Activated CD8-positive, alpha-beta T cell treated with anti-CD3 and anti-CD28 coated beads, Interleukin-2, amount 10 ng/mL, durations not matched to agents 7 days and 5 days (primary cell): ENCODE measurements around the gene MAPKAPK3. TPM values are rescaled to one million over a fixed set of nuclear protein-coding genes. Genes with fewer than 3 reads are reported as not detected.
"Not testable (repeated sequence)": the region's sequence is repeated elsewhere in the genome, so short reads cannot be mapped to it uniquely, and the experiment has no call there.

ENCODE experiments used
- ATAC-seq: fragments of 150-1000 bp; cut with Tn5 transposase; one replicate; pipeline ENCODE4 v1.10.0; 2021; ENCODE audit warnings: moderate library complexity
- CTCF ChIA-PET: fragments of 350-600 bp; sonication (Branson Sonifier 250); formaldehyde crosslinking; loops from one replicate; lab custom pipeline; 2021; ENCODE audit warnings: antibody characterized with exemption; lab: Charles Lee
- POLR2A ChIA-PET: fragments of 350-600 bp; sonication (Branson Sonifier 250); formaldehyde crosslinking; loops from one replicate; lab custom pipeline; 2021; ENCODE audit warnings: antibody characterized with exemption; lab: Charles Lee
- DNase-seq: peaks from one replicate; pipeline ENCODE4 v3.0.0-alpha.2; 2020
- H3K27ac Mint-ChIP-seq: one replicate; pipeline ENCODE4 v1.8.0; 2021; ENCODE audit warnings: mild to moderate bottlenecking, mixed read lengths
- H3K27me3 Mint-ChIP-seq: one replicate; pipeline ENCODE4 v1.8.0; 2021; ENCODE audit warnings: low read depth, mixed read lengths
- H3K36me3 Mint-ChIP-seq: one replicate; pipeline ENCODE4 v1.8.0; 2021; ENCODE audit warnings: low read depth, mixed read lengths
- H3K4me1 Mint-ChIP-seq: one replicate; pipeline ENCODE4 v1.8.0; 2021; ENCODE audit warnings: low read depth, mixed read lengths
- H3K4me3 Mint-ChIP-seq: one replicate; pipeline ENCODE4 v1.8.0; 2021; ENCODE audit warnings: mild to moderate bottlenecking, mixed read lengths
- H3K9me3 Mint-ChIP-seq: one replicate; pipeline ENCODE4 v1.8.0; 2022; ENCODE audit warnings: mixed read lengths; ENCODE audit not compliant: insufficient read depth
- total RNA-seq, 2 experiments: library from RNA; stranded (reverse); gene quantifications; one replicate each; pipeline ENCODE4 v1.2.3, GENCODE V29; 2021

The MAPKAPK3 gene
- total RNA-seq, 2 experiments from 2014 or later = 224 to 225 TPM

DNA sequence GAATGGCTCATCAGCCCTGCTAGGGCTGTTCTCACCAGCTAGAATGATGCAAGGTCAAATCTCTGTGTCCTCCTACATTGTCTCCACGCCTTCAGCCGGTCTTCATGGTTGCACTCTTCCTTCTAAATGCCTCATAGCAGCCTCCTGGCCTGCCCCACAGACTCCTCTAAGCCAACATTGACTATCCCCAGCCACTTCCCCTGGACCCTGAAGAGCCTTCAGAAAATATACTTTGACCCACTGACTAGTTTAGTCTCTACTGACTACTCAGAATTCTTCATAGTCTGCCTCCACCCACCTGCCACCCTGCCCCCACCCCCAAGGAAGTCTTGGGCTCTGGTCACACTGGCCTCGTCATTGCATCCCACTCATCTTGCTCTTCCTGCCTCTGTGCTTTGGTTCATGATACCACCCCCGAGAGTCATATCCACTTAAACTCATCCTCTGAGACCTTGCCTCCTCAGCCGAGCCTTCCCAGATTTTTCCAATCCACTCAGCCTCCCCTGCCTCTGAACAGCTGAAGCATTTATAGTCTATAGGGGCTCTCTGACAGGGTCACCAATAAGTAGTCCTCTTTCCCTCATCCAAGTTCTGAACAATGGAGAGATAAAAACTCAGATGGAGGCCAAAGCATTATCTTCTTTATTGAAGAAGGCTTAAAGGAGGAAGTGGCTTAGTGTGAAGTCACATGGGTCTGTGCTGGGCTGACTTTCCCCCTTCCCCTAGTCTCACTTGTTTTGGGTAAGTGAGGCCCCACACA lies 48.3 kb downstream of the MAPKAPK3 start:
- Mint-ChIP-seq H3K27me3 (peaks cover 9% of the 10 kb centered on the region), H3K27ac (peak overlapping the region; percentile 33), H3K4me1 (peaks cover 19% of the 10 kb centered on the region), H3K4me3 (no peak overlapping the region), H3K9me3 (no peaks in the 10 kb centered on the region), H3K36me3 (no peaks in the 10 kb centered on the region)
- peak; percentile 45 for ATAC-seq
- ChIA-PET POLR2A (interaction anchor here (0.8 kb wide), 1 partner anchor 178 kb away, joined by 4 read pairs; no protein-coding TSS in a partner anchor), CTCF (interaction anchor here (0.6 to 1.1 kb wide), 2 partner anchors 13 to 39 kb away, joined by 3 read pairs; no protein-coding TSS in a partner anchor)
- DNase-seq = no peak

DNA sequence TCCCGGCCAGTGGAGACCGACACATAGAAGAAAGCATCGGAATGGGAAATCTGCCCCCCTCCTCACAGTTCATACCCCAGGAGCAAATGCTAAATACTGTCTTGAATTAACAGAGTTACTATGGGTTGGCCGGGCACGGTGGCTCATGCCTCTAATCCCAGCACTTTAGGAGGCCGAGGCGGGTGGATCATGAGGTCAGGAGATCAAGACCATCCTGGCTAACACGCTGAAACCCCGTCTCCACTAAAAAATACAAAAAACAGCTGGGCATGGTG lies 48.8 kb downstream of the MAPKAPK3 start:
- CTCF ChIA-PET, POLR2A ChIA-PET, H3K36me3 Mint-ChIP-seq, H3K9me3 Mint-ChIP-seq, DNase-seq, ATAC-seq, H3K4me3 Mint-ChIP-seq: not testable (repeated sequence)
- H3K4me1 Mint-ChIP-seq = peaks cover 19% of the 10 kb centered on the region
- H3K27me3 Mint-ChIP-seq = peaks cover 12% of the 10 kb centered on the region
- peak overlapping the region; percentile 33 for H3K27ac Mint-ChIP-seq

- Mint-ChIP-seq H3K9me3 (no peaks in the 10 kb centered on the region), H3K4me3 (no peak overlapping the region), H3K36me3 (no peaks in the 10 kb centered on the region), H3K27ac (peak overlapping the region; percentile 12), H3K4me1 (peaks cover 19% of the 10 kb centered on the region), H3K27me3 (peaks cover 10% of the 10 kb centered on the region)
- no peak for DNase-seq
- ChIA-PET CTCF (interaction anchor here (1.2 to 1.3 kb wide), 3 partner anchors 14 to 51 kb away, joined by 3 to 6 read pairs (median 5); no protein-coding TSS in a partner anchor), POLR2A (interaction anchor here (0.6 kb wide), 1 partner anchor 455 kb away, joined by 3 read pairs; no protein-coding TSS in a partner anchor)
- ATAC-seq = no peak
Observed at GRCh38 chr3:50666837-50667236, 49.9 kb downstream of the MAPKAPK3 start.

- H3K27ac Mint-ChIP-seq = no peak overlapping the region
- H3K36me3 Mint-ChIP-seq = no peaks in the 10 kb centered on the region
- DNase-seq = no peak
- H3K27me3 Mint-ChIP-seq = peaks cover 37% of the 10 kb centered on the region
- H3K4me3 Mint-ChIP-seq = no peak overlapping the region
- H3K4me1 Mint-ChIP-seq = peaks cover 11% of the 10 kb centered on the region
- no peak for ATAC-seq
- no peaks in the 10 kb centered on the region for H3K9me3 Mint-ChIP-seq
- CTCF ChIA-PET = interaction anchor here (7.6 kb wide), 1 partner anchor 53 kb away, joined by 80 read pairs; the partner anchor contains the start of gene MAPKAPK3
- POLR2A ChIA-PET = no interaction called here
Observed at GRCh38 chr3:50671331-50671730, 54.4 kb downstream of the MAPKAPK3 start.

DNA sequence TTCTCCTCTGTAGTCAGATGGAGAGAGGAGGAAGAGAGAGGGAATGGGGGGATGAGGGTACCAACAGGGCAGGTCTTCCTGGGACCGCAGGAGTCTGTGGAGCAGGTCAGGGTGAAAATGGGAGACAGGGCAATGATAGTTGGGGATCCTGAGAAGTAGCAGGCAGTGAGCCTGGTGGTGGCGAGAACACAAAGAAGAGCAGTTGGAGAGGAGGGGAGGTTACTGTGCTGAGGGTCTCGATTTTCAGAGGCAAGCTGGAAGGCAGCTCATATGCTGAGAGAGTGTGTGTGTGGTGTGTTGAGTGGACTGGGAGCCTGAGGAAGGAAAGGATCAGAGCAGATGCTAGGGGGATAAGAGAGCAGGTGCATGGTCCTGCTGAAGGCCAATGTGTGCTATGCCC lies 55.7 kb downstream of the MAPKAPK3 start:
- DNase-seq (no peak), ATAC-seq (no peak)
- peaks cover 38% of the 10 kb centered on the region for H3K27me3 Mint-ChIP-seq
- ChIA-PET POLR2A (interaction anchor here (0.6 to 0.9 kb wide), 2 partner anchors 16 to 75 kb away, joined by 3 read pairs; no protein-coding TSS in a partner anchor), CTCF (interaction anchor here (1.0 to 7.6 kb wide), 3 partner anchors 20 to 101 kb away, joined by 3 to 80 read pairs (median 5); partner anchors contain the start of gene MAPKAPK3)
- H3K4me3 Mint-ChIP-seq = no peak overlapping the region
- no peaks in the 10 kb centered on the region for H3K36me3 Mint-ChIP-seq
- peaks cover 8% of the 10 kb centered on the region for H3K4me1 Mint-ChIP-seq
- H3K27ac Mint-ChIP-seq = no peak overlapping the region
- H3K9me3 Mint-ChIP-seq = no peaks in the 10 kb centered on the region

- H3K4me1 Mint-ChIP-seq = peaks cover 8% of the 10 kb centered on the region
- ATAC-seq (no peak), DNase-seq (no peak)
- no peaks in the 10 kb centered on the region for H3K36me3 Mint-ChIP-seq
- peaks cover 42% of the 10 kb centered on the region for H3K27me3 Mint-ChIP-seq
- POLR2A ChIA-PET = interaction anchor here (0.9 kb wide), 1 partner anchor 17 kb away, joined by 3 read pairs; no protein-coding TSS in a partner anchor
- CTCF ChIA-PET = interaction anchor here (0.7 to 7.6 kb wide), 6 partner anchors 11 to 103 kb away, joined by 3 to 80 read pairs (median 4); partner anchors contain the start of gene MAPKAPK3
- peak overlapping the region; percentile 67 for H3K4me3 Mint-ChIP-seq
- peak overlapping the region; percentile 62 for H3K27ac Mint-ChIP-seq
- H3K9me3 Mint-ChIP-seq = no peaks in the 10 kb centered on the region
Observed at GRCh38 chr3:50673931-50674330, 57.0 kb downstream of the MAPKAPK3 start.

- Mint-ChIP-seq H3K36me3 (no peaks in the 10 kb centered on the region), H3K4me1 (peaks cover 8% of the 10 kb centered on the region), H3K27me3 (peaks cover 42% of the 10 kb centered on the region), H3K27ac (peak within 1 kb of the TSS; percentile 62), H3K9me3 (no peaks in the 10 kb centered on the region), H3K4me3 (peak within 1 kb of the TSS; percentile 68)
- ATAC-seq (peak; percentile 91), DNase-seq (peak; percentile 64)
- CTCF ChIA-PET = interaction anchor here (0.9 to 7.6 kb wide), 9 partner anchors 12 to 712 kb away, joined by 3 to 80 read pairs (median 4); partner anchors contain the start of gene MAPKAPK3
- POLR2A ChIA-PET = no interaction called here
Observed at GRCh38 chr3:50674349-50675178, 57.6 kb downstream of the MAPKAPK3 start, which contains the start of gene DOCK3. Gene DOCK3 (plus strand): TSS chr3:50674927. CDS start chr3:50675264, 337 bp downstream.

DNA sequence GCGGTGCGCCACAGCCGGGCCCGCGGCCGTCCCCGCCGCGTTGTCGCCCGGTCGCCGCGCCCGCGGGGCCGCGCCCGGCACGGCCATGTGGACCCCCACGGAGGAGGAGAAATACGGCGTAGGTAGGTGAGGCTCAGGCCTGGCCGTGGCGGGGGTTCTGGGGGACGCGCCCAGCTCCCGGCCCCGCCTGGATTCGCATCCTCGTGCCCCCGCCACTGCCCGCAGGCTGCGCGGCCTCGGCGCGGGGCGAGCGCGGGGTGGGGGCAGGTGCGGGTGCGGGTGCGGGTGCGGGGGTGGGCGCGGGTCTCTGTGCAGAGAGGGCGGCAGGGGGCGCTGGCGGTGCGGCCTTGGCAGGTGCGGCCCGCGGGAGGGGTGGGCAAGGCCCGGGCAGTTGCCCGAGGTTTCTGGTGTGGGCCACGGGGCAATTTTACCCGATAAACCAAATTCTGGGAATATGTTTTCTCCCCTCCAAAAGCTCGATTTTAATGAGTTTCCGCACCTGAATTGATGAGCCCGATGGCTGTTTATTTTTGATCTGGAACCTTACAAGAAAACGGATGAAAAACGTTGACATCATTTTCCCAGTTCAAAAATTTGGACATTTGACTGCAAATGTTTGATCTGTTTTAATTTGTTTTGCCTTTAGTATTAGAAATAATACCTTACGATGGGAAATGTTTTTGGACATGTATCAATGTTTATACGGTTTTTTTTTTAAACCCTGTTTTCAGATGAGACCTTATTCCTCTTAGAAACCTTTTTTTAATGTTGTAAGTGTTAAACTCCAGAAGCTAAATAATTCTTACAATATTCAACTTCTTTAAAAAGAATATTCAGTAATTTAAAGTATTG lies 58.5 kb downstream of the MAPKAPK3 start:
- CTCF ChIA-PET = interaction anchor here (0.9 to 7.6 kb wide), 15 partner anchors 18 to 711 kb away, joined by 3 to 80 read pairs (median 3); partner anchors contain the start of gene MAPKAPK3
- Mint-ChIP-seq H3K4me1 (peaks cover 8% of the 10 kb centered on the region), H3K36me3 (no peaks in the 10 kb centered on the region), H3K9me3 (no peaks in the 10 kb centered on the region), H3K4me3 (peak overlapping the region; percentile 68), H3K27me3 (peaks cover 40% of the 10 kb centered on the region), H3K27ac (no peak overlapping the region)
- ATAC-seq (peak; percentile 63), DNase-seq (peak; percentile 65)
- POLR2A ChIA-PET = interaction anchor here (1.4 kb wide), 1 partner anchor 106 kb away, joined by 3 read pairs; the partner anchor contains the start of gene HEMK1

GRCh38 chr3:50676031-50676705 lies 59.2 kb downstream of the MAPKAPK3 start:
- Mint-ChIP-seq H3K4me3 (peak overlapping the region; percentile 7), H3K4me1 (peaks cover 8% of the 10 kb centered on the region), H3K27me3 (peaks cover 38% of the 10 kb centered on the region), H3K27ac (no peak overlapping the region), H3K9me3 (no peaks in the 10 kb centered on the region), H3K36me3 (no peaks in the 10 kb centered on the region)
- ATAC-seq (no peak), DNase-seq (no peak)
- ChIA-PET POLR2A (interaction anchor here (1.4 kb wide), 1 partner anchor 107 kb away, joined by 3 read pairs; the partner anchor contains the start of gene HEMK1), CTCF (interaction anchor here (1.1 to 7.6 kb wide), 11 partner anchors 27 to 710 kb away, joined by 3 to 80 read pairs (median 3); partner anchors contain the start of gene MAPKAPK3)

- Mint-ChIP-seq H3K4me1 (no peaks in the 10 kb centered on the region), H3K9me3 (no peaks in the 10 kb centered on the region), H3K4me3 (no peak overlapping the region), H3K27ac (no peak overlapping the region), H3K27me3 (peaks cover 2% of the 10 kb centered on the region), H3K36me3 (no peaks in the 10 kb centered on the region)
- POLR2A ChIA-PET = no interaction called here
- ATAC-seq (no peak), DNase-seq (no peak)
- CTCF ChIA-PET = no interaction called here
Observed at GRCh38 chr3:50687127-50687751, 70.3 kb downstream of the MAPKAPK3 start.
